ENCODE data around the gene ACYP1.

Gene ACYP1

DNA sequence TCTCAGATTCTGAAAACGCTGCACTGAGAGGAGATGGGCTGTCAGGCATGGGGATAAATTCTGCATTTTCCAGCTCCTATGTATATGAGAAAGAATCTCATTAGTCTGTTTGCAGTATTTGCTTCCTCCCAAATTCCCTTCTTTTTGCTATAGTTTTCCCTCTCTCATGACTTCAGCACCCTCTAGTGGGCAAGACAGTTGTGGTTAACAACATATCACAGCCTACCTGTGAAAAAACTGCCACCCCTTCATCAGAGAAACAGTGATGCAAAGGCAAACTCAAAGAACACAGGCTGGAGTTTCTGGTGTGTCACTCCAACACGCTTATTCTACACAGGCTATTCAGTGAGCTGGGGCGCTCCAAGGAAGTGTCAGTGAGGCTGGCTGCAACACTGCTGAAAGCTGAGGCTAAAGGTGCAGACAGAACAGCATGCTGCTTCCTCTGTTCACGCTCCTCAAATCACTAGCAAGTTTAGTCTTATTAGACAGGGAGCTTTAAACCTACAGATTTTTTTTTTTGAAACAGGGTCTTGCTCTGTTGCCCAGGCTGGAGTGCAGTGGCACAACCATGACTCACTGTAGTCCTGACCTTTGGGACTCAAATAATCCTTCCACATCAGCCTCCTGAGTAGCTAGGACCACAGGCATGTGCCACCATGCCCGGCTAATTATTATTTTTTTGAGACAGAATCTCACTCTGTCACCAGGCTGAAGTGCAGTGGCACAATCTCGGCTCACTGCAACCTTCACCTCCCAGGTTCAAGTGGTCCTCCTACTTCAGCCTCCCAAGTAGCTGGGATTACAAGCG lies 24.9 kb upstream of the ACYP1 start:
- peak; percentile 54 for DNase-seq (ENCODE audit: low spot score)
- TF ChIP-seq, protein P1, sequence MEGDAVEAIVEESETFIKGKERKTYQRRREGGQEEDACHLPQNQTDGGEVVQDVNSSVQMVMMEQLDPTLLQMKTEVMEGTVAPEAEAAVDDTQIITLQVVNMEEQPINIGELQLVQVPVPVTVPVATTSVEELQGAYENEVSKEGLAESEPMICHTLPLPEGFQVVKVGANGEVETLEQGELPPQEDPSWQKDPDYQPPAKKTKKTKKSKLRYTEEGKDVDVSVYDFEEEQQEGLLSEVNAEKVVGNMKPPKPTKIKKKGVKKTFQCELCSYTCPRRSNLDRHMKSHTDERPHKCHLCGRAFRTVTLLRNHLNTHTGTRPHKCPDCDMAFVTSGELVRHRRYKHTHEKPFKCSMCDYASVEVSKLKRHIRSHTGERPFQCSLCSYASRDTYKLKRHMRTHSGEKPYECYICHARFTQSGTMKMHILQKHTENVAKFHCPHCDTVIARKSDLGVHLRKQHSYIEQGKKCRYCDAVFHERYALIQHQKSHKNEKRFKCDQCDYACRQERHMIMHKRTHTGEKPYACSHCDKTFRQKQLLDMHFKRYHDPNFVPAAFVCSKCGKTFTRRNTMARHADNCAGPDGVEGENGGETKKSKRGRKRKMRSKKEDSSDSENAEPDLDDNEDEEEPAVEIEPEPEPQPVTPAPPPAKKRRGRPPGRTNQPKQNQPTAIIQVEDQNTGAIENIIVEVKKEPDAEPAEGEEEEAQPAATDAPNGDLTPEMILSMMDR (conservative IDR thresholded peaks at IDR 0.05; ENCODE audit: low read depth) = peak; percentile 79
- ChIA-PET POLR2A (ENCODE audit: low non-redundant PET) (no interaction called here), CTCF (interaction anchor here (0.5 to 2.6 kb wide), 35 partner anchors 8 to 1110 kb away, joined by 3 to 25 read pairs (median 3); no protein-coding TSS in a partner anchor)
- no peak overlapping the region for H3K27ac ChIP-seq

DNA sequence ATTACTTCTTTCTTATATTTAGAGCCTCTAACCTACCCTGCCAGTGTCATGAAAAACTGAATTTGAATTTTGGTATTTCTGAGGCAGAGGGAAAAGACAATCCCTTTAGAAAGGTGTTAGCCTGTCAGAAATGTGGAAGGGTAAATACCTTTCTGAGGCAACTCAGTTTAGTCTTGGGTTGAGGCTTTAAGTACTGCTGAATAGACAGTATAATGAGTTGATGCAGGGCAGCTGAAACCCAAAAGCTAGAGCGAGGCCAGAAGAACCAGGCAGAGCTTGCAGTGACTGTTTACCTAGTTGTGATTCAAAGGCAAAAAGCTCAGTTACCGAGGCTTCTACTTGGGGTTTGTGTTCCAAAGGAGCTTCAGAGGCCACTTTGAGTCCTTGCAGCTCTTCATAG lies 24.3 kb upstream of the ACYP1 start:
- POLR2A ChIA-PET (ENCODE audit: low non-redundant PET) = no interaction called here
- TF ChIP-seq, protein P1 (conservative IDR thresholded peaks at IDR 0.05; ENCODE audit: low read depth) = no peak
- CTCF ChIA-PET = interaction anchor here (0.5 to 2.6 kb wide), 30 partner anchors 9 to 859 kb away, joined by 3 to 25 read pairs (median 3); no protein-coding TSS in a partner anchor
- H3K27ac ChIP-seq = no peak overlapping the region
- DNase-seq (ENCODE audit: low spot score) = no peak

DNA sequence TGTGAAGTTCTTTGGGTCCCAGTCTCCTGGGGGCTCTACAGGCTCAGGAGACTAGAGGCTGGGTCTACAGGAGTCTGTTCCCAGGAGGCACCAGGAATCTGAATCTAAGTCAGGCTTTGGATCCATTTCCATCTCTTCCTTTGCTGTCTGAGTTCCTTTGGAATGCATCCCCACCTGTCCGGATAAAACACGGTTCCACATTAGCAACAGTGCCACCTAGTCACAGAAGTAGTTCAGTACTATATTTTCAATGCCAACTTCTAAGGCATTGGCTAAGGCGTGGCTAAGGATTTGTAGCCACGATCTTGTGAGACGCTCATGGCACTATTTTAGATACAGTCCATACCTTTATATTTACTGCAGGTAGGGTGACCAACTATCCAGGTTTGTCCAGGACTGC lies 20.7 kb upstream of the ACYP1 start:
- CTCF ChIA-PET = interaction anchor here (0.5 to 1.2 kb wide), 2 partner anchors 47 to 178 kb away, joined by 3 to 4 read pairs; no protein-coding TSS in a partner anchor
- POLR2A ChIA-PET (ENCODE audit: low non-redundant PET) = no interaction called here
- DNase-seq (ENCODE audit: low spot score) = peak; percentile 33
- TF ChIP-seq, protein P1 (conservative IDR thresholded peaks at IDR 0.05; ENCODE audit: low read depth) = 0 out of 2 replicates have a peak, but pooled peaks have one; percentile 17
- H3K27ac ChIP-seq = no peak overlapping the region

DNA sequence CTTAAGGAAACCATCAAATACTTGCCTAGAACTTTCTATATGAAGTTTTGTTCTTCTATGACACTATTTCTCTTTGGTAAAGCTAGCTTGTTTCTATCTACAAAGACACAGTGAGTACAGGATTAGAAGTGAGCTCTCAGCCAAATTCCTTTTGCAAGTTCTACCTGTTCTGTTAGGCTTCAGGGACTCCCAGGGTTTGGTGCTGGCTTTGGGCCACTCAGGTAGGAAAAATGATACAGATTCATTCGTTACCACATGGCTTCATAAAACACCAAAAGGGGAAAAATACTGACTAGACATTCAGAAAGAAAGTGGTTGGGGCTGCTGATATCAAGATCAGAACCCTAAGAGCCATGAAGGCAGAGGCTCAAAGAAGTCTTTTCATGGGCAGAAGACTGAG lies 19.4 kb upstream of the ACYP1 start:
- ChIA-PET POLR2A (ENCODE audit: low non-redundant PET) (no interaction called here), CTCF (interaction anchor here (0.9 to 1.6 kb wide), 4 partner anchors 73 to 222 kb away, joined by 3 to 7 read pairs (median 5); no protein-coding TSS in a partner anchor)
- TF ChIP-seq, protein P1 (conservative IDR thresholded peaks at IDR 0.05; ENCODE audit: low read depth) = no peak
- no peak overlapping the region for H3K27ac ChIP-seq
- DNase-seq (ENCODE audit: low spot score) = no peak

DNA sequence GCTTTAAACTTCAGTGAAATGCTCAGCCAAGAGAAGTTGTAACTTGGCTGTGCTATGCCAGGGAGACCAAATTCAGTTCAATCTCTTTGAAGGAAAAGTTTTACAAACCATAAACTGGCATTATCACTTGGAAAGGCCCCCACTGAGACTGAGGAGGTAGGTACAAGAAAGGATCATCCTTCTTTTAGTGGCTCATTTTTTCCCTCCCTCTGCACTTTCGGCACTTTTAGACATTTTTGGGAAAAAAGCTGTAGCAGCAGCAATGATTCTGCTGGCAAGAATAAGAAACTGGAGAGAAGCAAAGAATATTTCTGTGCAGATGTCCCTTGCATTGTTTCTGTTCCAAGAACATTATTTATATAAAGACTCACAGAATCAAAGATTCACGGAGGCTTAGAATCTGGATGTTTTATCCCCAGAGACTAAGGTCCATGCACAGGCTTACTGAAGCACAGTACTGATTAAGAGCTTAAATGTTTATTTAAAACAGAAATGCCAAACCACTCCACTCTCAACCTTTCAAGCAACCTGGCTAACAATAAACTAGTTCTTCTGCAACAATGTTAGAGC lies 17.9 kb upstream of the ACYP1 start:
- CTCF ChIA-PET = interaction anchor here (0.5 kb wide), 1 partner anchor 50 kb away, joined by 5 read pairs; no protein-coding TSS in a partner anchor
- POLR2A ChIA-PET (ENCODE audit: low non-redundant PET) = no interaction called here
- TF ChIP-seq, protein P1 (conservative IDR thresholded peaks at IDR 0.05; ENCODE audit: low read depth) = no peak
- DNase-seq (ENCODE audit: low spot score) = no peak
- no peak overlapping the region for H3K27ac ChIP-seq

DNA sequence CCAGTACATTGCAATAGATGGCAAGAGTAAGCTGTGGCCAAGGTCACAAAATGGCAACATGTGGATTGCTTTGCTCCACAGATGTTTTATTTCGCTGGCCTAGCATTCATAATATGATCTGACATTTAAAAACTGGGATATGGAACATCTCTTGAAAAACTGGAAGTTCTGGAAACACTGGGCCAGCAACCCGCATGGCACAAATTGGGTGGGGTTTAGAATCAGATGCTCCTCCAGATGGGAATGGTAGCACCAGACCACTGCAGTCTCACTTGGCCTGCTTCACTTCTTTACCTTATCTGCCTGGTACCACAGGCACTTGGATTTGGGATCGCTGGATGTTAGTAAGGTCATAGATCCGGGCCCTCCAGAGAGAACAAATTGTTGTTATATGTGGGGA lies 15.7 kb upstream of the ACYP1 start:
- no peak for DNase-seq (ENCODE audit: low spot score)
- CTCF ChIA-PET = no interaction called here
- no peak overlapping the region for H3K27ac ChIP-seq
- POLR2A ChIA-PET (ENCODE audit: low non-redundant PET) = no interaction called here
- TF ChIP-seq, protein P1 (conservative IDR thresholded peaks at IDR 0.05; ENCODE audit: low read depth) = no peak
